HepG2 (cell line): Measurements from ENCODE around the gene OSBPL2. TPM values are rescaled to one million over a fixed set of nuclear protein-coding genes. Genes with fewer than 3 reads are reported as not detected.

Experiments used
- ATAC-seq: fragments of 200-7000 bp; cut with Tn5 transposase; 3 replicates; pipeline ENCODE4 v1.9.1; 2020; ENCODE audit warnings: mild to moderate bottlenecking, moderate library complexity
- BruUV-seq: library from RNA; stranded (reverse); fragments of 400-500 nt; replicated peaks from 2 replicates; lab custom pipeline; 2021; lab: Mats Ljungman, UMichigan
- CTCF ChIA-PET: fragments of 300-600 bp; formaldehyde crosslinking; extraction: SDS; loops from one replicate; lab custom pipeline; 2021; ENCODE audit warnings: low total read pairs, inconsistent platforms, low intra/inter-chr PET ratio; lab: Yijun Ruan, JAX
- POLR2A ChIA-PET: fragments of 350-600 bp; sonication (Branson Sonifier 250); formaldehyde crosslinking; loops from one replicate; lab custom pipeline; 2020; ENCODE audit warnings: antibody characterized with exemption, inconsistent platforms; lab: Yijun Ruan, JAX
- DNase-seq: peaks from one replicate; pipeline ENCODE4 v3.0.0-alpha.2; 2015; ENCODE audit warnings: low spot score
- FAIRE-seq: peaks from 3 replicates; lab custom pipeline; 2011; peaks lifted over from hg19 to GRCh38; lab: Jason Lieb, UNC
- H2AFZ ChIP-seq: one replicate; pipeline ENCODE4 v1.6.1; 2011; ENCODE audit warnings: low read length, inconsistent platforms
- H3K27ac ChIP-seq: fragments of 300-600 bp; 3 replicates; pipeline ENCODE4 v1.8.0; 2011; ENCODE audit warnings: mixed run types, mild to moderate bottlenecking, mixed read lengths, low read length, inconsistent platforms; ENCODE audit not compliant: insufficient read depth; ENCODE audit errors: extremely low read length
- H3K27me3 ChIP-seq, 2 experiments: fragments of 200-600 bp in 1 of 2; 2 replicates in 1 of 2; 3 replicates in 1 of 2; pipeline versions ENCODE4 v1.6.0 to v1.8.0; 2011; ENCODE audit warnings: low read length in 2 of 2, mild to moderate bottlenecking in 2 of 2, moderate library complexity in 2 of 2, inconsistent platforms in 1 of 2; ENCODE audit not compliant: insufficient read depth in 2 of 2, control insufficient read depth in 1 of 2
- H3K36me3 ChIP-seq, 2 experiments: fragments of 200-600 bp in 1 of 2; replicated peaks in 1 of 2; 2 replicates in 1 of 2; 3 replicates in 1 of 2; pipeline versions ENCODE4 v1.5.1 to v1.8.0; 2011; ENCODE audit warnings: low read length in 2 of 2, inconsistent platforms in 1 of 2; ENCODE audit not compliant: insufficient read depth in 2 of 2, control insufficient read depth in 1 of 2
- H3K4me1 ChIP-seq: 2 replicates; pipeline ENCODE4 v1.5.1; 2012; ENCODE audit warnings: low read length, inconsistent platforms; ENCODE audit not compliant: insufficient read depth
- H3K4me2 ChIP-seq: 2 replicates; pipeline ENCODE4 v1.6.0; 2011; ENCODE audit warnings: low read depth, low read length, inconsistent platforms
- H3K4me3 ChIP-seq, 3 experiments: fragments of 200-600 bp in 1 of 3; sonication (generic), shearing (Covaris generic) in 1 of 3; replicated peaks in 1 of 3; 2 replicates each; pipeline ENCODE4 v1.5.1; 2011 to 2016; ENCODE audit warnings: low read length in 3 of 3, inconsistent platforms in 2 of 3, low read depth in 2 of 3, mild to moderate bottlenecking in 2 of 3, control low read depth in 1 of 3, mixed read lengths in 1 of 3; ENCODE audit not compliant: insufficient read depth in 1 of 3
- H3K79me2 ChIP-seq: one replicate; pipeline ENCODE4 v1.6.1; 2011; ENCODE audit warnings: low read length, inconsistent platforms; ENCODE audit not compliant: insufficient read depth
- H3K9ac ChIP-seq: 2 replicates; pipeline ENCODE4 v1.6.0; 2011; ENCODE audit warnings: mild to moderate bottlenecking, low read depth, low read length, inconsistent platforms; ENCODE audit not compliant: insufficient read depth
- H3K9me3 ChIP-seq: 2 replicates; pipeline ENCODE4 v1.5.1; 2012; ENCODE audit warnings: mild to moderate bottlenecking, low read length
- H4K20me1 ChIP-seq: 2 replicates; pipeline ENCODE4 v1.6.0; 2011; ENCODE audit warnings: inconsistent platforms, mild to moderate bottlenecking, low read length, moderate library complexity; ENCODE audit not compliant: insufficient read depth
- AKAP8 ChIP-seq: sonication (generic); formaldehyde crosslinking; IDR thresholded peaks from 2 replicates; pipeline ENCODE4 v1.5.1; 2020; ENCODE audit warnings: mild to moderate bottlenecking, missing genetic modification reagents
- ERF ChIP-seq: IDR thresholded peaks from 2 replicates; pipeline ENCODE4 v1.6.1; 2018; ENCODE audit warnings: missing biosample characterization, missing genetic modification reagents
- FOXP4 ChIP-seq: sonication (generic); formaldehyde crosslinking; IDR thresholded peaks from 2 replicates; pipeline ENCODE4 v1.4.0; 2020; ENCODE audit warnings: missing genetic modification reagents
- HIVEP1 ChIP-seq: sonication (generic); formaldehyde crosslinking; IDR thresholded peaks from 2 replicates; pipeline ENCODE4 v1.4.0; 2020; ENCODE audit warnings: mild to moderate bottlenecking, missing genetic modification reagents
- MYPOP ChIP-seq: sonication (generic); formaldehyde crosslinking; IDR thresholded peaks from 2 replicates; pipeline ENCODE4 v1.8.1; 2023; ENCODE audit warnings: mild to moderate bottlenecking, moderate library complexity, missing genetic modification reagents
- NBN ChIP-seq: fragments of 450-650 bp; conservative IDR thresholded peaks from 2 replicates; pipeline ENCODE4 v1.6.1; 2017
- PRMT3 ChIP-seq: sonication (generic); formaldehyde crosslinking; IDR thresholded peaks from 2 replicates; pipeline ENCODE4 v1.8.1; 2022; ENCODE audit warnings: low read depth, mild to moderate bottlenecking, moderate library complexity, missing genetic modification reagents, borderline replicate concordance
- RBM22 ChIP-seq: fragments of 200-400 bp; formaldehyde crosslinking; optimal IDR thresholded peaks from 2 replicates; pipeline ENCODE3; 2017; ENCODE audit warnings: mild to moderate bottlenecking, low read length, moderate library complexity
- ZFAT ChIP-seq: sonication (generic); formaldehyde crosslinking; conservative IDR thresholded peaks from 2 replicates; pipeline ENCODE4 v1.8.1; 2023; ENCODE audit warnings: missing genetic modification reagents, inconsistent platforms
- ZNF382 ChIP-seq: sonication (generic); formaldehyde crosslinking; IDR thresholded peaks from 2 replicates; pipeline ENCODE4 v1.5.0; 2020; ENCODE audit warnings: missing genetic modification reagents, mild to moderate bottlenecking, borderline replicate concordance
- ZNF44 ChIP-seq: sonication (generic); formaldehyde crosslinking; IDR thresholded peaks from 2 replicates; pipeline ENCODE4 v1.5.1; 2020; ENCODE audit warnings: mild to moderate bottlenecking, missing genetic modification reagents
- WGBS: methylation state at CpG from one replicate; pipeline ENCODE4 v1.1.6; 2017; ENCODE audit warnings: low lambda C conversion rate; 5-methylcytosine and 5-hydroxymethylcytosine counted together
- in situ Hi-C: cut with HindIII; loops from 2 replicates; pipeline ENCODE4 v1.10.0; 2017; ENCODE audit warnings: low pct_unique_long_range_greater_than_20kb; ENCODE audit not compliant: extremely low pct_ligation_motif_present
- intact Hi-C: fragments of 100-400 bp; cut with micrococcal nuclease; formaldehyde crosslinking; loops from one replicate; pipeline ENCODE4 v1.10.0; 2022; ENCODE audit not compliant: unreplicated experiment
- polyA plus RNA-seq, 8 experiments: library from polyadenylated mRNA; depleted of rRNA in 3 of 8; stranded (reverse) in 7 of 8; unstranded in 1 of 8; fragments of >200 nt; fragmentation: Illumina TruSeq in 4 of 8; extraction: Trizol in 4 of 8; gene quantifications; 2 replicates each; pipeline versions ENCODE4 v1.2.1 to v1.2.3, GENCODE V29; 2011 to 2016; ENCODE audit warnings: low read depth in 4 of 8, missing spikeins in 1 of 8, mixed read lengths in 1 of 8; ENCODE audit not compliant: insufficient read depth in 1 of 8
- total RNA-seq, 5 experiments: library from RNA; depleted of rRNA; stranded (reverse); fragments of >200 nt; fragmentation: Illumina TruSeq; extraction: Trizol; gene quantifications; 2 replicates each; pipeline ENCODE4 v1.2.3, GENCODE V29; 2016; ENCODE audit warnings: low read depth in 1 of 5
- TF ChIP-seq, protein P1 (sequence below): sonication (generic); formaldehyde crosslinking; IDR thresholded peaks from 2 replicates; pipeline ENCODE4 v1.5.0; 2020; ENCODE audit warnings: missing genetic modification reagents
- TF ChIP-seq, protein P2 (sequence below): sonication (generic); formaldehyde crosslinking; IDR thresholded peaks from 2 replicates; pipeline ENCODE4 v1.4.0; 2020; ENCODE audit warnings: missing genetic modification reagents, borderline replicate concordance

The OSBPL2 gene
- total and polyA plus RNA-seq, 2 of the 13 experiments (the other 11 are each of a cell fraction or from before 2014, with no cell fraction given) = 18.5 to 37.4 TPM

DNA sequence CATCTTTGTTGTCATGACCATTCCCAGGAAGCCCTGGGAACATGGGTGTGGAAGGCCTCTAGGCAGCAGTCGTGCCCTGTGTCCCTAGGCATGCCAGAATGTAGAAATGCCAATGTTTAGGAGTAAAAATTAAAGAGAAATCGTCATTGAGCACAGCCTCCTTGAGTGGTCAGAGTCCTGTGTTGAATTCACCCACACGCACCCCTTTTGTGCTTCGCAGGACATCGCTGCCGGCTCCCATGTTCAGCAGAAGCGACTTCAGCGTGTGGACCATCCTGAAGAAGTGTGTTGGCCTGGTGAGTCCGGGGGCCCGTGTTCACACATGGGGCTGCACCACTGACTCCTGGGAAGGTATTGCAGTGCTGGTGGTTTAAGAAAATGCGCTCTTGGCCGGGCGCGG is 25.1 kb downstream of the OSBPL2 start:
- intact Hi-C loops = no loop called here
- Histone ChIP-seq H2AFZ (no peak overlapping the region), H3K27ac (no peak overlapping the region), H4K20me1 (peaks cover 17% of the 10 kb centered on the region; the same call in 1 of the 2 replicates), H3K9ac (no peak overlapping the region), H3K36me3 (peaks cover 51 to 87% of the 10 kb centered on the region in 2 experiments), H3K79me2 (no peaks in the 10 kb centered on the region), H3K4me1 (no peaks in the 10 kb centered on the region), H3K4me2 (no peak overlapping the region), H3K4me3 (no peak overlapping the region), H3K27me3 (no peaks in the 10 kb centered on the region), H3K9me3 (no peaks in the 10 kb centered on the region)
- ATAC-seq = no peak
- no peak for FAIRE-seq
- WGBS = 96% methylated on average over 14 of the region's 14 CpGs
- no TSS peak for BruUV-seq
- DNase-seq = no peak
- CTCF ChIA-PET = no interaction called here
- TF ChIP-seq RBM22 = no peak
- no peak for TF ChIP-seq AKAP8
- TF ChIP-seq NBN = no peak
- TF ChIP-seq HIVEP1 (CRISPR knock-in tag) = no peak
- TF ChIP-seq PRMT3 (CRISPR knock-in tag) = no peak
- TF ChIP-seq, protein P1, sequence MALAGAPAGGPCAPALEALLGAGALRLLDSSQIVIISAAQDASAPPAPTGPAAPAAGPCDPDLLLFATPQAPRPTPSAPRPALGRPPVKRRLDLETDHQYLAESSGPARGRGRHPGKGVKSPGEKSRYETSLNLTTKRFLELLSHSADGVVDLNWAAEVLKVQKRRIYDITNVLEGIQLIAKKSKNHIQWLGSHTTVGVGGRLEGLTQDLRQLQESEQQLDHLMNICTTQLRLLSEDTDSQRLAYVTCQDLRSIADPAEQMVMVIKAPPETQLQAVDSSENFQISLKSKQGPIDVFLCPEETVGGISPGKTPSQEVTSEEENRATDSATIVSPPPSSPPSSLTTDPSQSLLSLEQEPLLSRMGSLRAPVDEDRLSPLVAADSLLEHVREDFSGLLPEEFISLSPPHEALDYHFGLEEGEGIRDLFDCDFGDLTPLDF (CRISPR knock-in tag) = no peak
- TF ChIP-seq ZNF382 = no peak
- TF ChIP-seq FOXP4 (CRISPR knock-in tag) = no peak
- TF ChIP-seq, protein P2, sequence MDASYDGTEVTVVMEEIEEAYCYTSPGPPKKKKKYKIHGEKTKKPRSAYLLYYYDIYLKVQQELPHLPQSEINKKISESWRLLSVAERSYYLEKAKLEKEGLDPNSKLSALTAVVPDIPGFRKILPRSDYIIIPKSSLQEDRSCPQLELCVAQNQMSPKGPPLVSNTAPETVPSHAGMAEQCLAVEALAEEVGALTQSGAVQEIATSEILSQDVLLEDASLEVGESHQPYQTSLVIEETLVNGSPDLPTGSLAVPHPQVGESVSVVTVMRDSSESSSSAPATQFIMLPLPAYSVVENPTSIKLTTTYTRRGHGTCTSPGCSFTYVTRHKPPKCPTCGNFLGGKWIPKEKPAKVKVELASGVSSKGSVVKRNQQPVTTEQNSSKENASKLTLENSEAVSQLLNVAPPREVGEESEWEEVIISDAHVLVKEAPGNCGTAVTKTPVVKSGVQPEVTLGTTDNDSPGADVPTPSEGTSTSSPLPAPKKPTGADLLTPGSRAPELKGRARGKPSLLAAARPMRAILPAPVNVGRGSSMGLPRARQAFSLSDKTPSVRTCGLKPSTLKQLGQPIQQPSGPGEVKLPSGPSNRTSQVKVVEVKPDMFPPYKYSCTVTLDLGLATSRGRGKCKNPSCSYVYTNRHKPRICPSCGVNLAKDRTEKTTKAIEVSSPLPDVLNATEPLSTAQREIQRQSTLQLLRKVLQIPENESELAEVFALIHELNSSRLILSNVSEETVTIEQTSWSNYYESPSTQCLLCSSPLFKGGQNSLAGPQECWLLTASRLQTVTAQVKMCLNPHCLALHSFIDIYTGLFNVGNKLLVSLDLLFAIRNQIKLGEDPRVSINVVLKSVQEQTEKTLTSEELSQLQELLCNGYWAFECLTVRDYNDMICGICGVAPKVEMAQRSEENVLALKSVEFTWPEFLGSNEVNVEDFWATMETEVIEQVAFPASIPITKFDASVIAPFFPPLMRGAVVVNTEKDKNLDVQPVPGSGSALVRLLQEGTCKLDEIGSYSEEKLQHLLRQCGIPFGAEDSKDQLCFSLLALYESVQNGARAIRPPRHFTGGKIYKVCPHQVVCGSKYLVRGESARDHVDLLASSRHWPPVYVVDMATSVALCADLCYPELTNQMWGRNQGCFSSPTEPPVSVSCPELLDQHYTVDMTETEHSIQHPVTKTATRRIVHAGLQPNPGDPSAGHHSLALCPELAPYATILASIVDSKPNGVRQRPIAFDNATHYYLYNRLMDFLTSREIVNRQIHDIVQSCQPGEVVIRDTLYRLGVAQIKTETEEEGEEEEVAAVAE (CRISPR knock-in tag) = no peak
- no peak for TF ChIP-seq ZNF44
- TF ChIP-seq MYPOP (CRISPR knock-in tag) = no peak
- TF ChIP-seq ZFAT (CRISPR knock-in tag) = no peak
- TF ChIP-seq ERF (CRISPR knock-in tag) = no peak
- POLR2A ChIA-PET = no interaction called here
- in situ Hi-C loops = no loop called here
